ENCODE data around the gene GPC6.

GRCh38 chr13:93539914-93540313 is 313.3 kb downstream of the GPC6 start:
- TF ChIP-seq EZH2 (IDR thresholded peaks at IDR 0.05) (no peak), CTCF (IDR thresholded peaks at IDR 0.05) (no peak)

Measured in neural progenitor cell (in vitro differentiated cells).